HG02840 (cell line): ENCODE measurements around the gene PRPH2.
"Not testable (repeated sequence)": the region's sequence is repeated elsewhere in the genome, so short reads cannot be mapped to it uniquely, and the experiment has no call there.

Source experiments
- ATAC-seq: cut with Tn5 transposase; IDR thresholded peaks from one replicate; pipeline ENCODE4 v1.9.1; 2021; ENCODE audit warnings: mild to moderate bottlenecking, moderate library complexity, moderate number of reproducible peaks; ENCODE audit not compliant: unreplicated experiment, low FRiP score

The PRPH2 gene

DNA sequence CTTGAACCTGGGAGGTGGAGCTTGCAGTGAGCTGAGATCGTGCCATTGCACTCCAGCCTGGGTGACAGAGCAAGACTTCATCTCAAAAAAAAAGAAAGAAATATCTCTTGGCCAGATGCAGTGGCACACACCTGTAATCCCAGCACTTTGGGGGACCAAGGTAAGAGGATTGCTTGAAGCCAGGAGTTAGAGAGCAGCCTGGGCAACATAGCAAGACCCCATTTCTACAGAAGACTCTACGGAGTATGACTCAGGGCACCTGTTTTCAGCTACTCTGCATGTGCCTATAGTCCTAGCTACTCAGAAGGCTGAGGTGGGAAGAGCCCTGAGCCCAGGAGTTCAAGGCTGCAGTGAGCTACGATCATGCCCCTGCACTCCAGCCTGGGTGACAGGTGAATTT lies 19.6 kb downstream of the PRPH2 start:
- not testable (repeated sequence) for ATAC-seq

DNA sequence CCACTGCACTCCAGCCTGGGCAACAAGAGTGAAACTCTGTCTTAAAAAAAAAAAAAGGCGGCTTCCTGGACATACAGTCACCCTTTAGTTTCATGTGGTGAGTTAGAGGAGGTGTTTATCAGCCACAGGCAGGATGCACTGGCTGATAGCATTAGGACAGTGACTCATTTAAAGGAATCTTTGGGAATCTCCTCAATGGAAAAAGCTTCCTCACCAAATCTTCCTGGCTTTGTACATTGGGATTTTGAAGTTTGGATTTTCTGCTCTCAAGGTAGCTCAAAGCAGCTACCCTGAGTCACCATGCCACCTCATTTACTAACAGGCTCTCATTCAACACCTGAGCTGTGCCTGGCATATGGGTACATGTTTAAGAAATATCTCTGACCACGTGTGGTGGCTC lies 20.2 kb downstream of the PRPH2 start:
- ATAC-seq = no peak

DNA sequence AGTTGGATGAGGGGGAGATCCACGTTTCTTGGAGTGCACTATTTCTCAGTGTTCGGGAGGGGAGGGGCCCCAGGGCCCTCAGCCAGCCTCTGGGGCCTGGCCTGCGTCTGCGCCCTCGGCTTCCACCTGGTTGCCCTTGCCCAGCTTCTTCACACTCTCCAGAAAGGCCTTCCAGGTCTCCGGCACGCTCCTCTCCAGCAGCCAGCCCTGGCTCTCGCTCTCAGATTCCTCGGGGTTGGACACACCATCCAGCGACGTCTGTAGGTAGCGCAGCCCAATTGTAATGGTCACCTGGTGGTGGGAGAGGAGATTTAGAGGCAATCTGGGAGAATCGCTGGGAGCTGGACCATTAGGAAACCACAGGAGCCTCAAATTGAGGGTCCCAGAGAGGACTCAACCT lies 24.2 kb downstream of the PRPH2 start:
- no peak for ATAC-seq

- ATAC-seq = no peak
Measured at GRCh38 chr6:42697268-42697655, 25.1 kb downstream of the PRPH2 start.

DNA sequence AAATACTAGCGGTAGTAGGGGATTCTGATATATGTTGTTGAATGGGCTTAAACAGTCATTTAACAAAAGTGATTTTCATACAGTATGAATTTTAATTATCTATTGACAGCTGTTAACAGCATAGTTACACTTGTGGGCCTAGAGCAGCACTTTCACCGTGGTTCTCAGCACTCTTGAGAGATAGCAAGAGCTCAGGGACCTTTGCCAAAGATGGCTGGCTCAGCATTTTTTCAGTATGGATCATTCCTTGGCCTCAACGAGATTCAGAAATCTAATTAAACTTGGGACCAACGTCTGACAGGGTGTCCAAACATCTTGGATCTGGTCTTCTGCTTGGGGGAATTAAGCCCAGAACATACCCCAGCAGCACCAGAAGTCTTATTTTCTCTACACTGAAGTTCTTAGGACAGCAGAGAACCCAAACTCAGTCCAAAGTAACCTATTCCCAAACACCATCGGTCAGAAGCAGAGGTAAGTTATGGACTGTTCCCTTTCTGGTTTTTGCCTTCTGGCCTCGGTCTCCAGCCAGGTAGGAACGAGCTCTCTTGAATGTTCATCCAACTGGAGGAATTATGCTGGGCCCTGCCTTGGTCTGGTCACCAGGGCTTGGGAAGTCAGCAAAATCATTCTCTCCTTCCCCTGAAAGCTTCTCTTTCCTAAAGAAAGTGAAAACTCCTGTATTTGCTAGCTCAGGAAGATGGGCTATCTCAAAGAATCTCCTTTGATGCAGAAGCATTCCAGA lies 25.7 kb downstream of the PRPH2 start:
- no peak for ATAC-seq

DNA sequence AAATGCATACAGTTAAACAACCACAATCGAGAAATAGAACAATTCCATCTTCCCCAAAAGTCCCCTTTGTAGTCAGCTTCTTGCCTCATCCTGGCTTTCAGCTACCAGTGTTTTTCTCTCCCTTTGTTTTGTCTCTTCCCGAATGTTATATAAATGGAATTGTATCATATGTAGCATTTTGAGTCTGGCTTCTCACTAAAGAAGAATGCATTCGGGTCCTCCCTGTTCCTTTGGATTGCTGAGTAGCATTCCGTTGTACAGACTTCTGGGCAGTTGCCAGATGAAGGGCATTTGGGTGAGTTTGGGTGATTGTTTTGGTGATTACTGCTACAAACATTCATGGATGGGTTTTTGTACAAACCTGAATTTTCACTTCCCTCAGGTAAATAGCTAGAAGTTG lies 27.8 kb downstream of the PRPH2 start:
- no peak for ATAC-seq

DNA sequence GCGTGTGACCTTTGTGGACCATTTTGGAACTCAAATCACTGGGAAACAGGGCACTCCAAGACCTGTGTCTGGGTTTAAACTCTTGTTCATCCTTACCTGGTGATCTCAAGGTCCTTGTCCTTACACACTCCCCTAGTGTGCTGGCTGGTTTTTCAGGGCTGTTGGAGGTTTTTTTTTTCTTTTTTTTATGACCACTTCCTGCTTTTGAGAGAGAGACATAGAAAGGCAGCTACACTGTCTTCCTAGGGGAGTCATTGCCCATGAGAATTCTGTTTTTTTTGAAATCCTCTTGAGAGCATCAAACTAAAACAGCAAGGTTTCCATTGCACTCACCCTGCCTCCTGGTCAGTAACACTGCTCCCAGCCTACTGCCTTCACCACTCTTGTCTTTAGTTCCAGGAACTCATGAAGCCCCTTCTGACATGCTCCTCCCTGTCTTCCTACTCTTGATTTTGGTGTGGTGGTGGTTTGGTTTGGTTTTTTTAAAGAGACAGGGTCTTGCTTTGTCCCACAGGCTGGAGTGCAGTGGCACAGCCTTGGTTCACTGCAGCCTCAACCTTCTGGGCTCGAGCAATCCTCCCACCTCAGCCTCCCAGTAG lies 28.6 kb downstream of the PRPH2 start:
- ATAC-seq = no peak

DNA sequence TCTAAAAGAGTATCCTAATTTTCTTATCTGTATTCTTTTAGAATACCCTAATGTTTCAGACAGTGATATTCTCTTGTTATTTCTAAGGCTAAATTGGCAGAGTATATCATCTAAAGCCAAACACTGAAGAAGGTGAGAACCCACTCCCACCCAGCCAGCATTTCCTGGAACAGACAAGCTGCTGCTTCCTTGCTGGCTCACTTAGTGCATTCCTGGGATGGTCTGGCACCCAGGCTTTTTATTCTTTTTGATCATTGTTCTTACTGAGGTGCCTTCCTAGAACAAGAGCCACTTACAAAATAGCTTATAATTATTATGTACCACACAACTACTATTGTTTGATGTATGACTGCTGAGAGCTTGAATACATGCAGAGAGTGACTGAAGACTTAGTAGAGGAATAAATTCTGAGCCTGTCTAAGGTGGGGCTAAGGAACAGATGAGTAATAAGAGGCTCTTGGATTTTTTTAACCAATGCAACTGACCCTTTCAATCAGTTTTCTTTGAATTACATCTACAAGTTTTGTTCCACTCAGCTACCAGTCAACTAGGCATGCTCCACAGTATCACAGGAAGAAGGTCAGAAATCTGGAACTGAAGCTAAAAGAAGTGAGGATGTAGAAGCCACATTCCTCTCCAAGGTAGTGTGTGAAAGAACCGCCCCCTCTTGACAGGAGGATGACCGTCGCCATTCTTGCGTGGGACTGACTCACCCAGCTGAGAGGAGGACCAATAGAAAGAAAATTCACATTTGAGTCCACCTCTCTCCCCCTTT lies 30.1 kb downstream of the PRPH2 start:
- no peak for ATAC-seq

- ATAC-seq = no peak
Measured at GRCh38 chr6:42690872-42691271, 31.5 kb downstream of the PRPH2 start.

DNA sequence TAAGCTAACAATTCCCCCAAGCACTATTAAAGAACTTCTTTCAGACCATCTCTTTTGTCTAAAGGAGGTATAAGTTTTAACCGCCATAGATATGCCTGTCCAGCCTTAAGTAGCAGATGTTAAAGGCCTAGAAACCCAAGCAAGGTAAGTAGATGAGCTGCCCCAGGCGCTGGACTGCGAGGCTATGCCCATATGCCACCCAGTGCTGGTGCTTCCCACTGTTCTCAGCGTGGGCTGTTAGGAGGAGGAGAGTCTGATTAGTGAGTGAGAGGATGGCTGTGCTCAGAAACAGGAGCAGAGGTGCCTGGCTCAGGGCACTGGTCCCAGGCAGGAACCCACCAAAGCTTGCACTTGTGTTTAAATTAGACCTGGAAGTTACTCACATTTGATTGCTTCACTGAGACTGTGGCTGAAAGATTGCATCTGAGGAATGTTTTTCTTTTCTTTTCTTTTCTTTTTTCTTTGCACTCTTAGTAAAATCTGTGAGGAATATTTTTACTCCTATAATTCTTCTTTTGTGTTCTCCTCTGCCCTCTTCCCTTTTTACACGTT lies 32.2 kb downstream of the PRPH2 start:
- no peak for ATAC-seq

GRCh38 chr6:42689371-42689770 lies 33.0 kb downstream of the PRPH2 start:
- ATAC-seq = no peak

DNA sequence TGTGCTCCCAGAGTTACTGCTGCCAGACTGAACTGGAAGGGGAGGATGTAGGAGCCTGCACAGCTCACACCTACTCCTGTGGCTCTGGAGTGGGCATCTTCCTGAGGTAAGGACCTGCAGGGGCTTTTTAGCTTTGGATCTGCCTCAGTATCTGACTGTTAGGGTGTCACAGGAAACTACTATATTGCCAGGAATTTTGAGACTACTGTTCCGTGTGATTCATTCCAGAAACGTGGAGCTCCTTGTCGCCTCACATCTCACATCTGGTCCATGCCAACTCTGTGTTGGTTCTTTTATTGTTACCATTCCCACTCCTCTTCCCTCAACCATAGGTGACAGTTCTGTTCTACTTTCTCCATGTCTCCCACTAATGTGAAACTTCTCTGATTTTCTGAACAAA lies 34.1 kb downstream of the PRPH2 start:
- no peak for ATAC-seq

- no peak for ATAC-seq
Measured at GRCh38 chr6:42679358-42679757, 43.0 kb downstream of the PRPH2 start.

DNA sequence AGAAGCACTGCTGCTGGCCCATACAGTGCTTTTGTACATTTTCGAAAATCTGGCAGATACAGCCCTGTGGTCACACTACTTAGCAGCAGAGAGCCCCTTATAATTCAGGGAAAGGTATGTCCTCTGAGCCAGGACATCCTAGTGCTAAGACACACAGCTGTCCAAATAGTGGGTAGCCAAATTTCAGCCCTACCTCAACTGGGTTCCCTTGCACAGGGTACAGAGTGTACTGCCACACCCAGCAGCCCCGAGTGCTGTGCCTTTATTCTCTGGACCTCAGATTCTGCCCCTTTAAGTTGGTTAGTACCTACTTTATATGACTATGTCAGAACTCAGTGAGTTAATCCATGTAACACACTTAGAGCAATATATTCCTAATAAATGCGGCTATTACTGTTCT lies 47.6 kb downstream of the PRPH2 start:
- no peak for ATAC-seq

DNA sequence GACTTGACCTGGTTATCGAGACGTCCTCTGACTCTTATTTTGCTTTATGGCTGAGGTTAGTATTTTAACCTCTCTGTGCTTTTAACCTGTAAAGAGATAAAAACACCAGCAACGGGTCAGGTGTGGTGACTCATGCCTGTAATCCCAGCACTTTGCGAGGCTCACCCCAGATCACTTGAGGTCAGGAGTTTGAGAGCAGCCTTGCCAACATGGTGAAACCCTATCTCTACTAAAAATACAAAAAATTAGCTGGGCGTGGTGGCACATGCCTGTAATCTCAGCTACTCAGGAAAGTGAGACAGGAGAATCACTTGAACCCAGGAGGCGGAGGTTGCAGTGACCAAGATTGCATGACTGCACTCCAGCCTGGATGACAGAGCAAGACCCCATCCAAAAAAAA lies 48.0 kb downstream of the PRPH2 start:
- not testable (repeated sequence) for ATAC-seq

DNA sequence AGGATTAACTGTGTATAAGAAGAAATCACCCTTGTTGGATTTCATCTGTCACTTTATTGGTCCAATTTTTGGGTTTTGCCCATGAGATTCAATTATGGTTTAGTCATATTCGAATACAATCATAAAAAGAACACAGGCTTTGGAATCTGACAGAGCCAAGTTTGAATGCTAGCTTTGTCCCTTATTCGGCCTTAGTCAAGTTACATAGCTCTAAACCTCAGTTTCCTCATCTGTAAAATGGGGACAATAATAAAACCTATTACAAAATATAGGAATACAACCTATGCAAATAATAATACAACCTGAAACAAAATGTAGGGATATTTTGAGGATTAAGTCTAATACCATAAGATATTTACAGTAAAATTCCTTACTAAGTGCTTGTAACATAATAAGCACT lies 57.7 kb downstream of the PRPH2 start:
- no peak for ATAC-seq

GRCh38 chr6:42661540-42662153 lies 60.8 kb downstream of the PRPH2 start:
- no peak for ATAC-seq

GRCh38 chr6:42659806-42660205 lies 62.6 kb downstream of the PRPH2 start:
- no peak for ATAC-seq

DNA sequence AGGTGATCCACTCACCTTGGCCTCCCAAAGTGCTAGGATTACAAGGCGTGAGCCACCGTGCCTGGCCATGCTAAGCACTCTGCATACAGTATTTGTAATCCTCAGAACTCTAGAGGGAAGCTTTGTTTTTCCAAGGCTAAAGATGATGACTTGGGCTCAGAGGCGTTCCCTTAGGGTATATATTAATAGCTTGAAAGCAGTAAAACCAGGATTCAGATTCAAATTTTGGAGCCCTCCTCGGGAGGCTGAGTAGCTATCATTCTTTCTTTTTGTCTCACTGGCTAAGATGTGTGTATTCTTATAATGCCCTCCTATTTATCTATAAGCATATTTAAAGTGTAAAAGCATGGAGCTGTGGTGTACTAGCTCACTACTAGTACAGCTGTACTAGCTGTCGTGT lies 68.5 kb downstream of the PRPH2 start:
- no peak for ATAC-seq

GRCh38 chr6:42652024-42652746 lies 70.2 kb downstream of the PRPH2 start:
- ATAC-seq = no peak
